Panc1 (cell line): ENCODE data around the gene TOM1. TPM values are rescaled to one million over a fixed set of nuclear protein-coding genes. Genes with fewer than 3 reads are reported as not detected.

Experiments
- ATAC-seq: fragments of 200-7000 bp; cut with Tn5 transposase; 2 replicates; pipeline ENCODE4 v1.9.1; 2020; ENCODE audit warnings: mild to moderate bottlenecking, moderate library complexity
- BruUV-seq: library from RNA; stranded (reverse); fragments of 400-500 nt; replicated peaks from 2 replicates; lab custom pipeline; 2021; lab: Mats Ljungman, UMichigan
- CTCF ChIA-PET: fragments of 300-600 bp; sonication (Branson Sonifier 250); formaldehyde crosslinking; loops from one replicate; lab custom pipeline; 2022; ENCODE audit warnings: antibody characterized with exemption; lab: Charles Lee
- POLR2A ChIA-PET: fragments of 300-600 bp; sonication (Branson Sonifier 250); formaldehyde crosslinking; loops from one replicate; lab custom pipeline; 2022; ENCODE audit warnings: antibody characterized with exemption; lab: Charles Lee
- DNase-seq: peaks from one replicate; pipeline ENCODE4 v3.0.0-alpha.2; 2010; ENCODE audit warnings: low read depth, low spot score
- H3K27ac ChIP-seq: 2 replicates; pipeline ENCODE4 v1.5.1; 2011; ENCODE audit warnings: mild to moderate bottlenecking, low read length, inconsistent platforms
- H3K27me3 ChIP-seq: fragments of 200-500 bp; sonication (Bioruptor generic); 2 replicates; pipeline ENCODE4 v1.6.0; 2014; ENCODE audit warnings: low read length, inconsistent platforms; ENCODE audit not compliant: control insufficient read depth, insufficient read depth
- H3K36me3 ChIP-seq: fragments of 200-500 bp; sonication (Bioruptor generic); 2 replicates; pipeline ENCODE4 v1.5.1; 2014; ENCODE audit warnings: inconsistent platforms, mild to moderate bottlenecking, low read length, moderate library complexity; ENCODE audit not compliant: control insufficient read depth, insufficient read depth
- H3K4me1 ChIP-seq: 2 replicates; pipeline ENCODE4 v1.5.1; 2011; ENCODE audit warnings: inconsistent platforms, mild to moderate bottlenecking, low read length, moderate library complexity; ENCODE audit not compliant: control insufficient read depth, insufficient read depth
- H3K4me3 ChIP-seq, 2 experiments: 2 replicates each; pipeline ENCODE4 v1.5.1; 2011 to 2012; ENCODE audit warnings: low read depth in 2 of 2, low read length in 2 of 2, mild to moderate bottlenecking in 2 of 2, inconsistent platforms in 1 of 2, moderate library complexity in 1 of 2
- H3K9me3 ChIP-seq: fragments of 200-500 bp; sonication (Bioruptor generic); 2 replicates; pipeline ENCODE4 v1.5.1; 2014; ENCODE audit warnings: low read depth, mild to moderate bottlenecking, inconsistent platforms, low read length, moderate library complexity; ENCODE audit not compliant: control insufficient read depth, insufficient read depth
- POLR2AphosphoS5 ChIP-seq: IDR thresholded peaks from 2 replicates; pipeline ENCODE4 v1.6.1; 2012; ENCODE audit warnings: mild to moderate bottlenecking, low read depth, low read length, moderate library complexity
- SIN3A ChIP-seq: IDR thresholded peaks from 2 replicates; pipeline ENCODE4 v1.6.1; 2012; ENCODE audit warnings: low read depth, mild to moderate bottlenecking, low read length, moderate library complexity, borderline replicate concordance; ENCODE audit not compliant: insufficient read depth
- TCF7L2 ChIP-seq: IDR thresholded peaks from 2 replicates; pipeline ENCODE4 v1.6.1; 2011; ENCODE audit warnings: mild to moderate bottlenecking, low read depth, low read length, inconsistent platforms
- in situ Hi-C: cut with HindIII; loops from 2 replicates; pipeline ENCODE4 v1.10.0; 2016; ENCODE audit warnings: low sequenced_read_pairs, low pct_unique_long_range_greater_than_20kb
- intact Hi-C: fragments of 100-400 bp; cut with micrococcal nuclease; formaldehyde crosslinking; loops from one replicate; pipeline ENCODE4 v1.10.0; 2022; ENCODE audit not compliant: unreplicated experiment
- total RNA-seq: library from RNA; stranded (reverse); gene quantifications from one replicate; pipeline ENCODE4 v1.2.1, GENCODE V29; 2021; ENCODE audit not compliant: unreplicated experiment
- TF ChIP-seq, protein P1 (sequence below), 2 experiments: IDR thresholded peaks; 2 replicates each; pipeline ENCODE4 v1.6.1; 2011 to 2012; ENCODE audit warnings: low read depth in 2 of 2, control low read depth in 1 of 2, low read length in 1 of 2, mild to moderate bottlenecking in 1 of 2, moderate library complexity in 1 of 2; ENCODE audit not compliant: insufficient read depth in 1 of 2
- TF ChIP-seq, protein P2 (sequence below): fragments of 450-650 bp; IDR thresholded peaks from 2 replicates; pipeline ENCODE4 v1.5.1; 2017; ENCODE audit warnings: mild to moderate bottlenecking

TOM1 gene
- total RNA-seq, 1 experiment from 2014 or later = 32.7 TPM

DNA sequence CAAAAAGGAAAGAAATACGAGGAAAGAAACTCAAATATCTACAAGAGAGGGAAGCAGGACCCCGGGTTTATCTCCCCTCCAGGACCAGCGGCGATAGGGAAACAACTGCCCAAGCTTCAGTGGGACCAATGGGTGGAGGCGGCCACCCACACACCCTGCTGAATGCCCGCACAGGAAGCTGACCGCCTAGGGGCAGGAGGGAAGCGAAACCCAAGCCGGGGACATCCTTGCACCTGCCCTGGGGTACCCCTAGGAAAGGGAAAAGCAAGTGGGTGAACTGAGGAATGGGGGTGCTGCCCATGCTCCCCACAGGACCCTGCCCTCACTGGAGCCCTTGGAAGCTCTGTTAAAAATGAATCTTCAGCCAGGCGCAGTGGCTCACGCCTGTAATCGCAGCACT is 53.6 kb downstream of the TOM1 start:
- in situ Hi-C loops (no loop called here), intact Hi-C loops (loop anchor here (5.0 to 10.0 kb wide), 2 partner anchors 44 to 231 kb away; no protein-coding TSS in a partner anchor)

DNA sequence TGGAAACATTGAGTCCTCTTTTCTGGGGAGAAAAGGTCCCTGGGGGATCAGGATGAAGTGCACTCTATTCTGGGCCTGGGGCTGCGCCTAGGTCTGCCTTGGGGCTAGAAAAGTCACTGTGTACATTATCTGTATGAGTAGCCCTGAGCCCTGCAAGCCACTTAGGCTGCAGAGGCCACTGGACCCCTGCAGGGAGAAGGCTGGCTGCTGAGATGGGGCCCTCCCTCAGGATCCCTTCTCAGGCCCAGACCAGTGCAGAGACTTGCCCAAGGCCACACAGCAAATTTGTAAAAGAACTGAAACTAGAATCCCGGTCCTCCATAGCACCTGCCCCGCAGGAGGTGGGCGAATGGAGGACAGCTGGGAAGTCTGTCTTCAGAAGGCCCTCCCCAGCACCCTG is 54.4 kb downstream of the TOM1 start:
- H3K9me3 ChIP-seq = no peaks in the 10 kb centered on the region
- in situ Hi-C loops = no loop called here
- DNase-seq (no peak), ATAC-seq (no peak)
- intact Hi-C loops = loop anchor here (5.0 to 10.0 kb wide), 2 partner anchors 43 to 231 kb away; no protein-coding TSS in a partner anchor
- TF ChIP-seq TCF7L2 (no peak), POLR2AphosphoS5 (no peak), SIN3A (no peak)
- TF ChIP-seq, protein P1, sequence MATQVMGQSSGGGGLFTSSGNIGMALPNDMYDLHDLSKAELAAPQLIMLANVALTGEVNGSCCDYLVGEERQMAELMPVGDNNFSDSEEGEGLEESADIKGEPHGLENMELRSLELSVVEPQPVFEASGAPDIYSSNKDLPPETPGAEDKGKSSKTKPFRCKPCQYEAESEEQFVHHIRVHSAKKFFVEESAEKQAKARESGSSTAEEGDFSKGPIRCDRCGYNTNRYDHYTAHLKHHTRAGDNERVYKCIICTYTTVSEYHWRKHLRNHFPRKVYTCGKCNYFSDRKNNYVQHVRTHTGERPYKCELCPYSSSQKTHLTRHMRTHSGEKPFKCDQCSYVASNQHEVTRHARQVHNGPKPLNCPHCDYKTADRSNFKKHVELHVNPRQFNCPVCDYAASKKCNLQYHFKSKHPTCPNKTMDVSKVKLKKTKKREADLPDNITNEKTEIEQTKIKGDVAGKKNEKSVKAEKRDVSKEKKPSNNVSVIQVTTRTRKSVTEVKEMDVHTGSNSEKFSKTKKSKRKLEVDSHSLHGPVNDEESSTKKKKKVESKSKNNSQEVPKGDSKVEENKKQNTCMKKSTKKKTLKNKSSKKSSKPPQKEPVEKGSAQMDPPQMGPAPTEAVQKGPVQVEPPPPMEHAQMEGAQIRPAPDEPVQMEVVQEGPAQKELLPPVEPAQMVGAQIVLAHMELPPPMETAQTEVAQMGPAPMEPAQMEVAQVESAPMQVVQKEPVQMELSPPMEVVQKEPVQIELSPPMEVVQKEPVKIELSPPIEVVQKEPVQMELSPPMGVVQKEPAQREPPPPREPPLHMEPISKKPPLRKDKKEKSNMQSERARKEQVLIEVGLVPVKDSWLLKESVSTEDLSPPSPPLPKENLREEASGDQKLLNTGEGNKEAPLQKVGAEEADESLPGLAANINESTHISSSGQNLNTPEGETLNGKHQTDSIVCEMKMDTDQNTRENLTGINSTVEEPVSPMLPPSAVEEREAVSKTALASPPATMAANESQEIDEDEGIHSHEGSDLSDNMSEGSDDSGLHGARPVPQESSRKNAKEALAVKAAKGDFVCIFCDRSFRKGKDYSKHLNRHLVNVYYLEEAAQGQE (IDR thresholded peaks at IDR 0.05; ENCODE audit: insufficient read depth in 1 of 2, low read depth in 2 of 2, low read length in 1 of 2) = no peak
- TF ChIP-seq, protein P2, sequence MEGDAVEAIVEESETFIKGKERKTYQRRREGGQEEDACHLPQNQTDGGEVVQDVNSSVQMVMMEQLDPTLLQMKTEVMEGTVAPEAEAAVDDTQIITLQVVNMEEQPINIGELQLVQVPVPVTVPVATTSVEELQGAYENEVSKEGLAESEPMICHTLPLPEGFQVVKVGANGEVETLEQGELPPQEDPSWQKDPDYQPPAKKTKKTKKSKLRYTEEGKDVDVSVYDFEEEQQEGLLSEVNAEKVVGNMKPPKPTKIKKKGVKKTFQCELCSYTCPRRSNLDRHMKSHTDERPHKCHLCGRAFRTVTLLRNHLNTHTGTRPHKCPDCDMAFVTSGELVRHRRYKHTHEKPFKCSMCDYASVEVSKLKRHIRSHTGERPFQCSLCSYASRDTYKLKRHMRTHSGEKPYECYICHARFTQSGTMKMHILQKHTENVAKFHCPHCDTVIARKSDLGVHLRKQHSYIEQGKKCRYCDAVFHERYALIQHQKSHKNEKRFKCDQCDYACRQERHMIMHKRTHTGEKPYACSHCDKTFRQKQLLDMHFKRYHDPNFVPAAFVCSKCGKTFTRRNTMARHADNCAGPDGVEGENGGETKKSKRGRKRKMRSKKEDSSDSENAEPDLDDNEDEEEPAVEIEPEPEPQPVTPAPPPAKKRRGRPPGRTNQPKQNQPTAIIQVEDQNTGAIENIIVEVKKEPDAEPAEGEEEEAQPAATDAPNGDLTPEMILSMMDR = no peak
- no peaks in the 10 kb centered on the region for H3K27me3 ChIP-seq
- POLR2A ChIA-PET = no interaction called here
- H3K27ac ChIP-seq = no peak overlapping the region
- H3K36me3 ChIP-seq = no peaks in the 10 kb centered on the region
- CTCF ChIA-PET = no interaction called here
- no peak overlapping the region for H3K4me3 ChIP-seq
- BruUV-seq = no TSS peak
- peaks cover 24% of the 10 kb centered on the region for H3K4me1 ChIP-seq

More for the DNA sequence above, 53.6 kb downstream of the TOM1 start:
- H3K9me3 ChIP-seq = no peaks in the 10 kb centered on the region
- no peaks in the 10 kb centered on the region for H3K36me3 ChIP-seq
- H3K27ac ChIP-seq = peak overlapping the region; percentile 94
- POLR2A ChIA-PET = interaction anchor here (0.8 kb wide), 1 partner anchor 10 kb away, joined by 6 read pairs; no protein-coding TSS in a partner anchor
- no peak for TF ChIP-seq SIN3A
- no peak for TF ChIP-seq POLR2AphosphoS5
- TF ChIP-seq, protein P1 (IDR thresholded peaks at IDR 0.05; ENCODE audit: insufficient read depth in 1 of 2, low read depth in 2 of 2, low read length in 1 of 2) = no peak
- TF ChIP-seq, protein P2 = no peak
- TF ChIP-seq TCF7L2 = no peak
- H3K4me3 ChIP-seq = no peak overlapping the region
- DNase-seq (no peak), ATAC-seq (no peak)
- BruUV-seq = no TSS peak
- CTCF ChIA-PET = no interaction called here
- peaks cover 24% of the 10 kb centered on the region for H3K4me1 ChIP-seq
- no peaks in the 10 kb centered on the region for H3K27me3 ChIP-seq
